ENCODE results near the gene PLCD3. TPM values are rescaled to one million over a fixed set of nuclear protein-coding genes. Genes with fewer than 3 reads are reported as not detected.

The PLCD3 gene
- total and polyA plus RNA-seq, 2 of the 13 experiments (the other 11 are each of a cell fraction or from before 2014, with no cell fraction given): 11.3 to 39.1 TPM

- TF ChIP-seq WIZ (CRISPR knock-in tag; IDR thresholded peaks at IDR 0.05): 0 out of 2 replicates have a peak, but pooled peaks have one; percentile 28
- TF ChIP-seq GABPA (IDR thresholded peaks at IDR 0.05; ENCODE audit: low read depth, low read length): no peak
- 0 out of 2 replicates have a peak, but pooled peaks have one; percentile 29 for TF ChIP-seq GABPA (CRISPR knock-in tag; IDR thresholded peaks at IDR 0.05; ENCODE audit: low read depth)
- TF ChIP-seq AKNA (CRISPR knock-in tag; IDR thresholded peaks at IDR 0.05; ENCODE audit: borderline replicate concordance): no peak
- peak; percentile 93 for TF ChIP-seq ZNF605 (CRISPR knock-in tag; IDR thresholded peaks at IDR 0.05)
- no peak for TF ChIP-seq ZNF432 (CRISPR knock-in tag; IDR thresholded peaks at IDR 0.05; ENCODE audit: borderline replicate concordance)
- TF ChIP-seq IRF9 (CRISPR knock-in tag; IDR thresholded peaks at IDR 0.05; ENCODE audit: borderline replicate concordance): peak; percentile 75
- no peak for TF ChIP-seq ZHX2 (IDR thresholded peaks at IDR 0.05; ENCODE audit: low read depth)
- peak; percentile 87; the same call in 1 of the 2 replicates for TF ChIP-seq ZHX2 (CRISPR knock-in tag; IDR thresholded peaks at IDR 0.05; ENCODE audit: borderline replicate concordance)
- peak; percentile 87; the same call in 1 of the 2 replicates for TF ChIP-seq PAWR (CRISPR knock-in tag; IDR thresholded peaks at IDR 0.05; ENCODE audit: borderline replicate concordance)
- TF ChIP-seq SOX13 (IDR thresholded peaks at IDR 0.05): no peak
- TF ChIP-seq SOX13 (CRISPR knock-in tag; conservative IDR thresholded peaks at IDR 0.05 in 1 of 2, IDR thresholded peaks at IDR 0.05 in 1 of 2): peak; percentile 41 to 48; a peak in 1 of 4 replicates
- TF ChIP-seq ZNF44 (CRISPR knock-in tag; IDR thresholded peaks at IDR 0.05): no peak
- TF ChIP-seq ZNF570 (CRISPR knock-in tag; IDR thresholded peaks at IDR 0.05; ENCODE audit: borderline replicate concordance): peak; percentile 90; the same call in 1 of the 2 replicates
- TF ChIP-seq DMAP1 (CRISPR knock-in tag; IDR thresholded peaks at IDR 0.05): peak; percentile 91
- peak; percentile 90; the same call in 1 of the 2 replicates for TF ChIP-seq ZNF761 (CRISPR knock-in tag; conservative IDR thresholded peaks at IDR 0.05)
- TF ChIP-seq HOXD1 (CRISPR knock-in tag; IDR thresholded peaks at IDR 0.05): peak; percentile 86; the same call in 1 of the 2 replicates
Measured at GRCh38 chr17:45160447-45161287, 28.4 kb upstream of the PLCD3 start (continued).
